Measurements from ENCODE around the gene CDC42SE2.
"Not testable (repeated sequence)": the region's sequence is repeated elsewhere in the genome, so short reads cannot be mapped to it uniquely, and the experiment has no call there.

The CDC42SE2 gene

GRCh38 chr5:131250751-131251475 is 12.9 kb upstream of the CDC42SE2 start:
- no peak for DNase-seq

GRCh38 chr5:131252824-131253171 is 11.1 kb upstream of the CDC42SE2 start:
- peak in 7 of 14 donors; percentile 8 to 39 (median 25) for DNase-seq

GRCh38 chr5:131254025-131254424 is 9.8 kb upstream of the CDC42SE2 start:
- DNase-seq = not testable (repeated sequence)

- no peak for DNase-seq
These were observed 9.1 kb upstream of the CDC42SE2 start for GRCh38 chr5:131254741-131255140.

GRCh38 chr5:131256507-131256823 is 7.4 kb upstream of the CDC42SE2 start:
- no peak for DNase-seq

- DNase-seq = no peak
These were observed 5.1 kb upstream of the CDC42SE2 start for GRCh38 chr5:131258733-131259132.

- DNase-seq = no peak
These were observed 4.5 kb upstream of the CDC42SE2 start for GRCh38 chr5:131259326-131259725.

- DNase-seq = no peak
These were observed 3.0 kb upstream of the CDC42SE2 start for GRCh38 chr5:131260895-131261294.

- DNase-seq = no peak
These were observed 2.4 kb upstream of the CDC42SE2 start for GRCh38 chr5:131261483-131261882.

- DNase-seq = peak in 1 of 14 donors; percentile 29
These were observed 806 bp upstream of the CDC42SE2 start for GRCh38 chr5:131262953-131263541.

GRCh38 chr5:131264451-131265099 is 722 bp downstream of the CDC42SE2 start:
- peak in 10 of 14 donors; percentile 28 to 75 (median 50) for DNase-seq

- peak in 1 of 14 donors; percentile 11 for DNase-seq
These were observed 1.5 kb downstream of the CDC42SE2 start for GRCh38 chr5:131265311-131265803.

GRCh38 chr5:131266370-131267060 is 2.7 kb downstream of the CDC42SE2 start:
- DNase-seq = no peak

GRCh38 chr5:131268758-131269370 is 5.0 kb downstream of the CDC42SE2 start:
- no peak for DNase-seq

- no peak for DNase-seq
These were observed 7.0 kb downstream of the CDC42SE2 start for GRCh38 chr5:131270809-131271208.

GRCh38 chr5:131271888-131272287 is 8.0 kb downstream of the CDC42SE2 start:
- not testable (repeated sequence) for DNase-seq

GRCh38 chr5:131272307-131272706 is 8.5 kb downstream of the CDC42SE2 start:
- DNase-seq = no peak

GRCh38 chr5:131272724-131273123 is 8.9 kb downstream of the CDC42SE2 start:
- no peak for DNase-seq

- DNase-seq = no peak
These were observed 10.6 kb downstream of the CDC42SE2 start for GRCh38 chr5:131274326-131275063.

- no peak for DNase-seq
These were observed 12.2 kb downstream of the CDC42SE2 start for GRCh38 chr5:131276072-131276471.

GRCh38 chr5:131277447-131277846 is 13.6 kb downstream of the CDC42SE2 start:
- DNase-seq = no peak

All from C1 segment of cervical spinal cord (tissue), 14 donors.